Activated CD8-positive, alpha-beta memory T cell treated with anti-CD3 and anti-CD28 coated beads, Interleukin-2, amount 50 U/mL, for 24 hours (primary cell): ENCODE measurements around the gene FAM163B.
"Not testable (repeated sequence)": the region's sequence is repeated elsewhere in the genome, so short reads cannot be mapped to it uniquely, and the experiment has no call there.

ENCODE experiments used
- DNase-seq: peaks from one replicate; pipeline ENCODE4 v3.0.0-alpha.2; 2020; ENCODE audit errors: extremely low read depth

FAM163B gene

DNA sequence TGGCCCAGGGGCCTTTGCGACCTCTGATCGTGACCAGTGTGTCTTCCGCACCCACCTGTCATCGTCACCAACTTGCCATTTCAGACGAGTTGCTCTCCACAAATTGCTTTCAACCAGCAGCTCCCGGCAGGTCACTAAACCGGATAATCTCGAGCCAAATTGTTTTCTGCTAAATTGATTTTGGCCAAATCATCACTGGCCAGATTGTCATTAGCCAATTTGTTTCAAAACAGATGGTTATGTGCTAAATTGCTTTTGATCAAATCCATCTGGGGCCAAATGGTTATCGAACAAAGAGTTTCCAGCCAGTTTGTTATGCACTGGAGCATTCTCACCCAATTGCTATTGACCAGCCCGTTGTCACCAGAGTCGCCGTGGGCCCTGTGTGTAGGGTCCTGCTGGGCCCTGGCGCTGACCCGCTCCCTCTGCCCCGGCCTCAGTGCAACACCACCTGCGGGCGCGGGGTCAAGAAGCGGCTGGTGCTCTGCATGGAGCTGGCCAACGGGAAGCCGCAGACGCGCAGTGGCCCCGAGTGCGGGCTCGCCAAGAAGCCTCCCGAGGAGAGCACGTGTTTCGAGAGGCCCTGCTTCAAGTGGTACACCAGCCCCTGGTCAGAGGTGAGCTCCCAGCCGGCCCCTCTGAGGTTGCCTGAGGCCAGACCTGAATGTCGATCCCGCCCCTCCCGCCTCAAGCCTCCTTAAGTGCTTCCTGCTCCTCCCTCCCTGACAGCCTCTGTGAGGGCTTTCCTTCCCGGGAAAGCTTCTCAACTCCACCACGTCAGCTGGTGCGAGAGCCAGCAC is 39.1 kb downstream of the FAM163B start:
- no peak for DNase-seq

DNA sequence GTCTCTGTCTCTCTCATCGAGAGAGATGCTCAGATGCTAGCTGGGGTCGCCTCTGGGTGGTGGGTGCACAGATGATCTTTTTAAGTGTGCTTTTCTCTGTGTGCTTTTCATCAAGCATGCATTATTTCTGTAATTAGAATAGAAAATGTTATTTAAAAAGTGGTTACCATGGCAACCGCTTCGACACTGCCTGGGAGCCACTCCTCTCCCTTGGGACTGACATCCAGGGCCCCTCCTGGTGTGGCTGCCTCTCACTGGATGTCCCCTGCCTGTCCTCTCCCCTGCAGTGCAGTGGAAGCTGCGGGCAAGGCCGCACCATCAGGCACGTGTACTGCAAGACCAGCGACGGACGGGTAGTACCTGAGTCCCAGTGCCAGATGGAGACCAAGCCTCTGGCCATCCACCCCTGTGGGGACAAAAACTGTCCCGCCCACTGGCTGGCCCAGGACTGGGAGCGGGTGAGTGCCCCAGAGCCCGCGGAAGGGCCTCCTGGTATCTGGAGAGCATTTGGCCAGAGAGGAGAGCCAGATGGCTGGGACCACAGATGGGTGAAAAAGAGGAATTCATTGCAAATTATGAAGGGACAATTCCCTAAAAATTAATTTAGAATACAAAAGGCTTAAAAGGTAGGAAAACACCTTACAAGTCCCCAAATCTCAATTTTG is 39.9 kb downstream of the FAM163B start:
- no peak for DNase-seq

DNA sequence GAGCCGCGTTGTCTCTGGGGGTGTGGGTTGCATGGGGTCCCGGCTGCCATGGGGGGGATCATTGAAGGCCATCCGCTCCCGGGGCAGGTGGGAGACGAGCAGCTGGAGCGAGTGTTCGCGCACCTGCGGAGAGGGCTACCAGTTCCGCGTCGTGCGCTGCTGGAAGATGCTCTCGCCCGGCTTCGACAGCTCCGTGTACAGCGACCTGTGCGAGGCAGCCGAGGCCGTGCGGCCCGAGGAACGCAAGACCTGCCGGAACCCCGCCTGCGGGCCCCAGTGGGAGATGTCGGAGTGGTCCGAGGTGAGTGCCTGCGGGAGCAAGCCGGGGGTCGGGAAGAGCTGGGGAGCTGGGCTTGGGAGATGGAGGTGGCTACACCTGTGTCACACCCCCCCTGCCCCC is 41.0 kb downstream of the FAM163B start:
- no peak for DNase-seq

DNA sequence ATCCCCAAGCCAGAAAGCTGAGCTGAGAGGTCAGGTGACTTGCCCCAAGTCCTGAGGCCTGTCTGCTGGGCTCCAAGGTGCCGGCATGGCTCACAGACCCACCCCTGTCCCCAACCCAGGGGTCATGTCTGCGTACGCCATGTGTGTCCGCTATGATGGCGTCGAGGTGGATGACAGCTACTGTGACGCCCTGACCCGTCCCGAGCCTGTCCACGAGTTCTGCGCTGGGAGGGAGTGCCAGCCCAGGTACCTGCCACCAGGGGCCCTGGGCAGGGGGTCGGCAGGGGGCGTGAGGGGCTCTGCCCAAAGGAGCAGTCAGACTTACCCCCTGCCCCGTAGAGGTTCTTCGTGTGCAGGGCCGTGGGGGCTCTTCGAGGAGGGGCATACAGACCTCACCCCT is 42.4 kb downstream of the FAM163B start:
- DNase-seq = no peak

DNA sequence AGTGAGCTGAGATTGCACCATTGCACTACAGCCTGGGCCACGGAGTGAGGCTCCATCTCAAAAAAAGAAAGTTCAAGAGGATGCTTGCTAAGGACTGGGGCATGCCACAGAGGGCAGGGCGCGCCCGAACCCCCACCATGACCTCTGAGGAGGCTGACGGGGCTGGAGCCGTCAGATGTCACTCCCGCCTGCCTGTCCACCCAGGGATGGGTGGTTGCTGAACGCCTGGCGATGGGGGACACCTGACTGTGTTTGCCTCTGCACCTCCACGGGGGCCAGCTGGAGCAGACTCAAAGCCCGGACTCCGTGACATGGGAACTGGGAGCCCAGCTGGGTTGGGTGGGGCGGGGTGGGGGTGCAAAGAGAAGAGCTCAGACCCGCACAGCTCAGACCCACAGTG is 42.8 kb downstream of the FAM163B start:
- no peak for DNase-seq

DNA sequence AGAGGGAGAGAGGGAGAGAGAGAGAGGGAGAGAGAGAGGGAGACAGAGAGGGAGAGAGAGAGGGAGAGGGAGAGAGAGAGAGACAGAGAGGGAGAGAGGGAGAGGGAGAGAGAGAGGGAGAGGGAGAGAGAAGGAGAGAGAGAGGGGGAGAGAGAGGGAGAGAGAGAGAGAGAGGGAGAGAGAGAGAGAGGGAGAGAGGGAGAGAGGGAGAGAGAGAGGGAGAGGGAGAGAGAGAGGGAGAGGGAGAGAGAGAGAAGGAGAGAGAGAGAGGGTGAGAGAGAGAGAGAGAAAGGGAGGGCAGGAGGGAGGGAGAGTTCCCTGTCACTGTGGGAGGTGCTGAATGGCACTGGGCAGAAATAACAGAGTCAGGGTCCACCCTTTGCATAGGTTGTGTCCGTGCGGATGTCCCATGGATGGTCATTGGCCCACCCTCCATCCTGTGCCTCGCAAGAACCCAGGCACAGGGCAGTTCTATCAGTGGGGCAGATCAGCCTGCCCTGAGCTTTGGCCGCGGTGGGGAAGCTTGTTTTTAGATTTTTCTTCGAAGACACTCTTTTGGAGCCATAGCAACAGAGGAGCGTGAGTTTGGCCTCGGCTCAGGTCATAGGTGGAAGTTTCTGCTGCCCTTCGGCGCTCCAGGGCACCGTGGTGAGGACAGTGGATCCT is 44.6 kb downstream of the FAM163B start:
- DNase-seq = no peak

DNA sequence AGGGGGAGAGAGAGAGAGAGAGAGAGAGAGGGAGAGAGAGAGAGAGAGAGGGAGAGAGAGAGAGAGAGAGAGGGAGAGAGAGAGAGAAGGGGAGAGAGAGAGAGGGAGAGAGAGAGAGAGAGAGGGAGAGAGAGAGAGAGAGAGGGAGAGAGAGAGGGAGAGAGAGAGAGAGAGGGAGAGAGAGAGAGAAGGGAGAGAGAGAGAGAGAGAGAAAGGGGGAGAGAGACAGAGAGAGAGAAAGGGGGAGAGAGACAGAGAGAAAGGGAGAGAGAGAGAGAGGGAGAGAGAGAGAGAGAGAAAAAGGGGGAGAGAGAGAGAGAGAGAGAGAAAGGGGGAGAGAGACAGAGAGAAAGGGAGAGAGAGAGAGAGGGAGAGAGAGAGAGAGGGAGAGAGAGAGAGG is 45.4 kb downstream of the FAM163B start:
- not testable (repeated sequence) for DNase-seq

DNA sequence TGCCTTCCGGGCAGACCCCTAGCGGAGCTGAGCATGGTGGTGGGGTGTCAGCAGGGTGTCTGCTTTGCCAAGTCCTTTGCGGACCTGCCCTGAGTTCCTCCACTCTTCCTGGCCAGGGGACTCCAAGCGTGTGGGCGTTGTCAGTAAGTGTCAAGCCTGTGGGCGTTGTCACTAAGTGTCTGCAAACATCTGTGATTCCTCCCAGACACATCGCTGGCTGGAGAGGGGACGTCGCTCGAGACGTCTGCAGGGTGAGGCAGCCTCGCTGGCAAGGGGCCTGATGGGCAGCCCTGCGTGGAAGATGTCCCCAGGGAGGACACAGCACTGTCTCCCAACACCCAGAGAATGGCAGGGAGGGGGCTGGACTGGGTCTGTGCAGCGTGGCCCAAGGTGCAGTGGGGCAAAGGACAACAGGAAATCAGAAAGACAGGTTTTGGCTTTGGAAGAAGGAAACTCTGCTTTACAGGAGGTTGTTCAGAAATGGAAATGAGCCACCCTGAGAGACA is 45.8 kb downstream of the FAM163B start:
- no peak for DNase-seq

DNA sequence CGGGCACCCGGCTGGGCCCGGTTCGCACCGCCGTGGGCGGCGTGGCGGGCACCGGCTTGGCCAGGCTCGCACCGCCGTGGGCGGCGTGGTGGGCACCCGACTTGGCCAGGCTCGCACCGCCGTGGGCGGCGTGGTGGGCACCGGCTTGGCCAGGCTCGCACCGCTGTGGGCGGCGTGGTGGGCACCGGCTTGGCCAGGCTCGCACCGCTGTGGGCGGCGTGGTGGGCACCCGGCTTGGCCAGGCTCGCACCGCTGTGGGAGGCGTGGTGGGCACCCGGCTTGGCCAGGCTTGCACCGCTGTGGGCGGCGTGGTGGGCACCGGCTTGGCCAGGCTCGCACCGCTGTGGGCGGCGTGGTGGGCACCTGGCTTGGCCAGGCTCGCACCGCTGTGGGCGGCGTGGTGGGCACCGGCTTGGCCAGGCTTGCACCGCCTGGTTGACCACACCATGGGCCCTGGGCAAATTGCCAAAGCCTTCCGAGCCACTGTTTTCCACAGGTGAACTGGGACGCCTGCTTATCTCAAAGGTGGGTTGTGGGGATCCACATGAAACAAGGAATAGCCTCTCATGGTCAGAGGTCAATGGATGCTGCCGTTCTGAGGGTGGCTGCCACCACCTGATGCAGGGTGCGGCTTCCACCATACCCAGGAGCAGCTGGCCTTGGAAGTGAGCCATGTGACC is 46.4 kb downstream of the FAM163B start:
- no peak for DNase-seq

DNA sequence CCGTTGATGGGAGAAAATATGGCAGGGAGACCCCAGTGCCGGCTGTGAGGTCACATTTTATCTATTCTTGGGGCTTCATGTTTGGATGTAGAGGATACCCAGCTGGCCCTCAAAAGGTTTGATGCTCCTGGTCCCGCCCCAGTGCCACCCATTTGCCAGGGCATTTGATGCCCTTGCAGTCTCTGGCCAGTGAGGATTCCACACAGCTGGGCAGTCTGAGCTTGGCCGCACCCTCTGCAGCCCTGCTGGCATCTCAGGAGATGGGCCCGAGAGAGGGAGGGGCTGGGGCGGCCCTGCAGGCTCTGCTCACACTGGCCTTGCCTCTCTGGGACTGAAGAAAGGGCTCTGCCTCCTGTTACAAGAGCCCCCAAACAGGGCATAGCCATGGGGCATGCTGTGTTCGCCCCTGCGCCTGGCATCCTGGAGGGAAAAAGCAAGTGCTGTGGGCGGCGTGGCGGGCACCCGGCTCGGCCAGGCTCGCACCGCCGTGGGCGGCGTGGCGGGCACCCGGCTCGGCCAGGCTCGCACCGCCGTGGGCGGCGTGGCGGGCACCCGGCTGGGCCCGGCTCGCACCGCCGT is 47.1 kb downstream of the FAM163B start:
- DNase-seq = no peak

DNA sequence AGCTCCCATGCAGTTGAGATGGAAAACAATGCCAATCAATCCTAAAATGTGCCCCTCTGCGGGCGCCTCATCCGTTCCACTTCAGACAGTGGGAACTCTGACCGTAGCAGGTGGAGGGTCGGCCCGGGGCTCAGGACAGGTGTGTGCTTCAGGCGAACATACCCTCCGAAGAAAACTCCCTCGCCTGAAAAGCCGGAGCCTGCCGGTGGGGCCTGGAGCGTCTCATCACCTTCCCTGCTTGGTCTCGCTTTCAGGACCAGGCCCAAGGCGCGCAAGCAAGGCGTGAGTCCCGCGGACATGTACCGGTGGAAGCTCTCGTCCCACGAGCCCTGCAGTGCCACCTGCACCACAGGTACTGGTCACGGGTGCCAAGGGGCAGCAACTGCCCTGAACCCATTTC is 48.2 kb downstream of the FAM163B start:
- DNase-seq = no peak

DNA sequence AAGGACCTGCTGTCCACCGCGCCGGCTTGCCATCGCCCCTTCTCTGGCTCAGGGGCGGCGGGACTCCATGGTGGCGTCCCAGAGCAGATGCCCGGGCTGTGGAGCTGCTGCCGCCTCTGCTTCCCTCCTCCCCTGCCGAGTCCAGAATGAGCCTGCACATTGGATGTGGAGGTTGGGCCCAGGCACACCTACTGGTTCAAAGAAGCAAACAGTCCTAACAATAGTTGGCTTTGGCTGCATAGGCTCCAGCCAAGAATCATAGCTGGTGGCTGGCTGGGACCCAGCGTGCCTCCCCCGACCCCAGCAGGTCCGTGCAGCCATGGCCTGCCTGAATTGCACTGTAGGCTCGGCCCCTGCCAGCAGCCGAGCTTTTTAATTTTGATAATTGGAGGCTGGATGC is 48.9 kb downstream of the FAM163B start:
- DNase-seq = no peak

DNA sequence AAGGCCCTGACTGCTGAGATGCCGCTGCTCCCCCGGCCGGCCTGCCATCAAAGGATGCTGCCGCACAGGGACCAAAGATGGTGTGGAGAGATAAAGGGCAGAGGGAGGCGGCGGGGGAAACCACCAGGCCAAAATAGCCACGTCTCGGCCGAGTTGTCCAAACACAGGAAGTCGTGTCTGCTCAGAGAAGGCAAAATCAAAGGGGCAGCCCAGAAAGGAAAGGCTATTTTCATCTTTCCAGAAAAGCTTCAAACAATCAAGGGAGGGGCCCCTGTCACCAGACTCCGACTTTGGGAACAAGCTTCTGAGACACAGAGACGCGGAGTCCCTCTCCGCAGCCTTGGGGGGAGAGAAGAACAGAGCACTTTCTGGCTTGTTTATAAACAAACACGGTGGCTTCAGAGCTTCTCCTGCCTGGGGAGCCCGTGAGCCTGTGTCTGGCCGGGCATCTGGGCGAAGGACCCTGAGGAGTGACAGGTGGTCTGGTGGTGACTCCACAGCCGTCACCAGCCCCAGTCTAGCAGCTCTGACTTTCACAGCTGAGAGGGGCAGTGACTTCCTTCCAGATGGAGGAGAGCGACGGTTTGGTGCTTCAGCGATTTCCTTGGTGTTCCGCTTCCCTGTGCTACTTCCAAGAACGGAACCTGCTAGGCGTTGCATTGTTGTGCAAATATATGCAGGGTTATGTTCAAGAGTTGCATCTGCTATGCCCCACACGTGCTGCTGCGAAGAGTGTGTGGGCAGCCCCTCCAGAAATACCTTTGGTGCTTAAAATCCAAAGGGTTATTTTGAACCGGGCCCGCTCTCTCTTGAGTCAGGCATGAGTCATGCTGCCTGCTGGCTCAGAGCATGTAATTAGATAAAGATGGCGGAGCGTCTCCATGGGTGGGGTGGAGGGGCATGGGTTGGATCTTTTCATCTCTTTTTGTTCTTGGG is 50.7 kb downstream of the FAM163B start:
- no peak for DNase-seq

DNA sequence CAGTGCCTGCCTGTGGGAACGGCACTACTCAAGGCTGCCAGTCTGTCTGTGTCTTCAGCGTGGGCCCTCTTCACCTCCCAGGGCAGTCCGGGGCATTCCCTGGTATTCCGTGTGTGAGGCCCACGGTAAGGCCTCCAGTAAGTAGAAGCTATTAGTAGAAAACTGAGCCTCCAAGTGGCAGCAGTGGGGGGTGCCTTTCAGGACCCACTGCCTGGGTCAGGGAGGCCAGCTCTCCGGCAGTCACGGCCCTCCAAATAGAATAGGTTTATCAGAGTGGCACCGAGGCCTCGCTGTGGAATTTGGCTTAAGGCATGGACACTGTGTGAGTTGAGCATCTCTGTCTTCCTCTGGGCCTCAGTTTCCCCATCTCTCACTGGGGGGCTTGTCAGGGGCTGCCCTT is 51.6 kb downstream of the FAM163B start:
- DNase-seq = no peak

DNA sequence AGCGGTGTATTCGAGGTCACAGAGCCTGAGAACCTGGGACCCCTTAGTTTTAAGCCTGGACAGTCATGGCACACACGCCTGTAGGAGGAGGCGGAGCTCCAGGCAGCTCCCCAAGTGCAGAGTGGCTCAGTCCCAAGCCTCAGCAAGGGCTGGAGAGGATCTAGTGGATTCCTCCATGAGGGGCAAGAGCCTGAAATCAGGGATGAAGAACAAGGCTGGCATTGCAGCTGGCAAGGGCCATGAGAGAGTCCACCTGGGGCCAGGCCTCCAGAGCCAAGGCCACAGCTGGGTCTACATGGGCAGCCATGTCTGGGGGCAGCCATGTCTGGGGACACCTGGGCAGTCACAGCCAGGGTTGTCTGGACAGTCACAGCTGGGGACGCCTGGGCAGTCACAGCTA is 52.8 kb downstream of the FAM163B start:
- no peak for DNase-seq

DNA sequence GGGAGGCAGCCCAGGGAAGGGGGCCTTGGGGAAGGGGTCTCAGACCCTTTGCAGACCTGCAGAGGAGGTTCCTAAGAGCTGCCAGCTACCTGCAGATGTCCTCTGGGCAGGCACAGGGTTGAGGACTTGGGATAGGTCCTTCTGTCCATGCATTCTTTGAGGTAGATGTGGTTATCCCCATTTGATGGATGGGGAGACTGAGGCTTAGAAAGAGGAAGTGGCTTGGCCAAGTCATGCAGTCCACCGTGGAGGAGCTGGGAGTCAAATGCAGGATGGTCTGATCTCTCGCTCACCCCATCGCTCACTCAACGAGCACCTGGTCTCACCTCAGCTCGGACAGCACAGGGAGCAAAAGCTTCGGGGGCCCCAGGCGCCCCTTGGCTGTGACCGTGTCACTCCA is 54.5 kb downstream of the FAM163B start:
- no peak for DNase-seq

DNA sequence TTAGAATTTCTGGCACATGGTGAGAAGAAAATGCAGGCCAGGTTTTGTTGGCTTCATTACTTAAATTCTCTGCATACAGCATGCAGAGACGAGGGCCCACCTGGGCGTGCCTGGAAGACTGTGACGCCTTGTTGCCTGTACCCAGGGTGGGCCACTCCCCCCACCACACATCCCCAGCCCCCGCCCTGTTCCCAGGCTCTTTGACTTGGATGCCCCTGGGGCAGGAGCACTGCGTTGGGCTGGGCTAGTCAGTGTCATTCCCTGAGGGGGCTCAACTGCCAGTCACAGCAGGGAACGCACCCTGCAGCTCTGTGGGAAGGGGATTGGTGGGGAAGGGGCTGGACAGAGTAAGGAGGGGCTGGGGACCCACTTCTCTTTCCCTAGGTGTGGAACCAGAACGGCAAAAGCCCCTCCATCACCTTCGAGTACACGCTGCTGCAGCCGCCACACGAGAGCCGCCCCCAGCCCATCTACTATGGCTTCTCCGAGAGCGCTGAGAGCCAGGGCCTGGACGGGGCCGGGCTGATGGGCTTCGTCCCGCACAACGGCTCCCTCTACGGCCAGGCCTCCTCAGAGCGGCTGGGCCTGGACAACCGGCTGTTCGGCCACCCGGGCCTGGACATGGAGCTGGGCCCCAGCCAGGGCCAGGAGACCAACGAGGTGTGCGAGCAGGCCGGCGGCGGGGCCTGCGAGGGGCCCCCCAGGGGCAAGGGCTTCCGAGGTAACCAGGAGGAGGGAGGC is 55.0 kb downstream of the FAM163B start:
- DNase-seq = no peak

DNA sequence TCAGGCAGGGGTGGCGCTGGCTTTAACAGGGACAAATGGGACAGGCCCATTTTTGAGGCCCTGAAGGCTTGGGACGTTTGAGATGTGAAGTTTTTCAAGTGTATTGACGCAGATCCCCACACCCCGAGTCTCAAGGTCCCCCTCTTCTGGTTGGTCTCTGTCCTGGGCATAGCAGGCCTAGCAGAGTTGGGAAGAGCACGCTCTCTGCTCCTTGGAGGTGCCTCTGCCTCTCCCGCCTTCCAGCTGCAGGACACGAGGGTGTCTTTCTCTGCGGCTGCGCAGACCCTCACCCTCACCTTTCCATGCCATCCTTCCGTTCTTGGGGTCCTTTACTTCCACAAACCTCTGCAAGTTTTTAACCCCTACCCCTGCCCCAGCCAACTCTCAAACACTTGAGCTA is 56.1 kb downstream of the FAM163B start:
- no peak for DNase-seq

DNA sequence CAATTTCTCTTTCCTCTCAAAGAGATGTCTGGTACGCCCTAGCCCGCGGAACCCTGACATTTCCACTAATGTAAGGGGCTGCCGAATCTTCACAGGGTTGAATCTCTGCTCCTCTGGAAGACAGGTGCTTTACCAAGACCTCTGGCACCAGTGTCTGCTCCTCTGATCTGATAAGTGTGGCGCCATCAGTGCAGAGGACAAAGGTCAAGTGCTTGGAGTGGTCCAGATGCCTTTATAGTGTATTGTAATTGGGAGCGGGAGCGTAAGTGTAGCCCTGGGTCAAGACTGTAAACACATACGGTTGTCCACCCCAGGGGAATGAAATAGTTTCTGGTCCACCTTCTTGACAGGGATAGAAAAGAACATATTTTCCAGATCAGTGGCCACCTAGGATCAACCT is 57.0 kb downstream of the FAM163B start:
- DNase-seq = no peak

DNA sequence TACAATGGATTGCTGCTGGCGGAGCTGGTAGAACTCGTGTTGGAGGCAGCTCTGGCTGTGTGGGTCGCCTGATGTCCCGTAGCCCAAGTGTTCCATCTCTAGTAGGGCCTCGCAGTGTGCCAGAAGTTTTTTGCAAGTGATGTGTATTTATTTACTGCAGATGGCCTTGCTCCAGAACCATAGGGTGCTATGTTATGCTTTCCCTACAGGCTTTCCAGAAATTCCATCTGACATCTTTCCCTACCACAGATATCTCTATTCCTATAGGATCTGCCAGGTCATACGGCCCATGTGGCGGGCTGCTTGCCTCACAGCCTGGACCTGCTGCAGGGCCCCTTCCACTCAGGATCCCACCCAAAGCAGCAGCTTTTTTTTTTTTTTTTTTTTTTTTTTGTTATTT is 57.7 kb downstream of the FAM163B start:
- no peak for DNase-seq
